SH-SY5Y (cell line): ENCODE measurements around the gene GRM8.

Experiments
- GATA2 ChIP-seq: IDR thresholded peaks from 2 replicates; pipeline ENCODE4 v1.6.1; 2011; ENCODE audit warnings: mild to moderate bottlenecking, low read depth, low read length
- GATA3 ChIP-seq: IDR thresholded peaks from 2 replicates; pipeline ENCODE4 v1.6.1; 2011; ENCODE audit warnings: low read depth, mild to moderate bottlenecking, low read length, moderate library complexity

DNA sequence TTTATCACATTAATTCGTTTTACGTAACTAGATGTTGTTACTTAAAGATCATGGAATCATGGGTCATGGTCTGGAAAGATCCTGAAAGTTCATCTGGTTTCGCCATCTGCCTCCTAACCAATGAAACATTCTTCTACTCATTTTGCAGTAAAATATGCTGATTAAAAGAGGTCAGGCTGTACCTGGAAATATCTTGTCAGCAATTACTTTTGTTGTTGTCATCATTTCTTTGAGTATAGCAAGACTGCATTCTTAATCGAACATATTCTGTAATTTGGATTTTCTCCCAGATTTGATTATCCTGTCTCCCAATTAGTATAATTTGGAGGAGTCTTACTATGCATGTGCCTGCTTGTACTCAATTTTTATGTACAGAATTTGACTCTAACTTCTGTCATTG lies 833.7 kb downstream of the GRM8 start:
- TF ChIP-seq GATA2 (no peak), GATA3 (no peak)
